ENCODE measurements around the gene SLC4A1. TPM values are rescaled to one million over a fixed set of nuclear protein-coding genes. Genes with fewer than 3 reads are reported as not detected.

Gene SLC4A1
- total RNA-seq, 1 donor from 2014 or later: not detected

DNA sequence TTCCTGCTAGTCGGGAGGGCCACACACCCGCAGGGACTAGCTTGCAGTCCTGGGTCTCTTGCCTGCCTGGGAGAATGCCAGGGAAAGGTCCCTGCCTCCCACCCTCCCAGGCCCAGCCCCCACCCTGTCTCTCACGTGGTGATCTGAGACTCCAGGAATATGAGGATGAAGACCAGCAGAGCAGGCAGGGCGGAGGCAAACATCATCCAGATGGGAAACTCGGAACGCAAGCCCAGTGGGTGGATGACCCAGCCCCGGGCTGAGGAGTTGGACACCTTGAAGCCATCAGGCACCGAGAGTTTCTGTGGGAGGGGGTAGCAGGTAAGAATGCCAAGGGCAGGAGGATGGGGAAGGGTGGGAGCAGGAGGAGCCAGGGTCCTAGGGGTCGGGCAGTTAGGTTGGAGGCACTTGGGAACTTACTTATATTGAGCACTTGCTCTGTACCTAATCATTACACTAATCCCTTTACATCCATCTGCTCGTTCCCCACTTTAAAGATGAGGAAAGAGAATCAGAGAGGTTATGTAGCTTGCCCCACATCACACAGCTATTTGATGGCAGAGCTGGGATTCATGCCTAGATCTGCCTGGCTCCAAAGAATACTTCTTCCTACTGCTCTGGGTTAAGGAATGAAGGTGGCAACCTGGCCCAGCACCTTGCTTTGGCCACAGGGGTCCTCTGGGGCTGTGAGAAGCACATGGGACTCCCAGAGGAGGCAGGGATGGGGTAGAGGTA, 13.4 kb downstream of the SLC4A1 start:
- no peaks in the 10 kb centered on the region for H3K9me3 Mint-ChIP-seq (ENCODE audit: unreplicated experiment)
- H3K4me3 Mint-ChIP-seq (ENCODE audit: unreplicated experiment): no peak overlapping the region
- peaks cover 3% of the 10 kb centered on the region for H3K36me3 Mint-ChIP-seq (ENCODE audit: low read depth, unreplicated experiment)
- no peaks in the 10 kb centered on the region for H3K4me1 Mint-ChIP-seq (ENCODE audit: unreplicated experiment)
- TF ChIP-seq, protein P1, sequence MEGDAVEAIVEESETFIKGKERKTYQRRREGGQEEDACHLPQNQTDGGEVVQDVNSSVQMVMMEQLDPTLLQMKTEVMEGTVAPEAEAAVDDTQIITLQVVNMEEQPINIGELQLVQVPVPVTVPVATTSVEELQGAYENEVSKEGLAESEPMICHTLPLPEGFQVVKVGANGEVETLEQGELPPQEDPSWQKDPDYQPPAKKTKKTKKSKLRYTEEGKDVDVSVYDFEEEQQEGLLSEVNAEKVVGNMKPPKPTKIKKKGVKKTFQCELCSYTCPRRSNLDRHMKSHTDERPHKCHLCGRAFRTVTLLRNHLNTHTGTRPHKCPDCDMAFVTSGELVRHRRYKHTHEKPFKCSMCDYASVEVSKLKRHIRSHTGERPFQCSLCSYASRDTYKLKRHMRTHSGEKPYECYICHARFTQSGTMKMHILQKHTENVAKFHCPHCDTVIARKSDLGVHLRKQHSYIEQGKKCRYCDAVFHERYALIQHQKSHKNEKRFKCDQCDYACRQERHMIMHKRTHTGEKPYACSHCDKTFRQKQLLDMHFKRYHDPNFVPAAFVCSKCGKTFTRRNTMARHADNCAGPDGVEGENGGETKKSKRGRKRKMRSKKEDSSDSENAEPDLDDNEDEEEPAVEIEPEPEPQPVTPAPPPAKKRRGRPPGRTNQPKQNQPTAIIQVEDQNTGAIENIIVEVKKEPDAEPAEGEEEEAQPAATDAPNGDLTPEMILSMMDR (IDR thresholded peaks at IDR 0.05; ENCODE audit: unreplicated experiment): no peak
- H3K27ac Mint-ChIP-seq (ENCODE audit: unreplicated experiment): no peak overlapping the region
- DNase-seq (ENCODE audit: low spot score): no peak
- peaks cover 11% of the 10 kb centered on the region for H3K27me3 Mint-ChIP-seq (ENCODE audit: unreplicated experiment)

- Mint-ChIP-seq H3K27me3 (ENCODE audit: unreplicated experiment) (peaks cover 11% of the 10 kb centered on the region), H3K4me1 (ENCODE audit: unreplicated experiment) (no peaks in the 10 kb centered on the region), H3K27ac (ENCODE audit: unreplicated experiment) (no peak overlapping the region), H3K4me3 (ENCODE audit: unreplicated experiment) (no peak overlapping the region), H3K36me3 (ENCODE audit: low read depth, unreplicated experiment) (peaks cover 3% of the 10 kb centered on the region), H3K9me3 (ENCODE audit: unreplicated experiment) (no peaks in the 10 kb centered on the region)
- TF ChIP-seq, protein P1 (IDR thresholded peaks at IDR 0.05; ENCODE audit: unreplicated experiment): no peak
- no peak for DNase-seq (ENCODE audit: low spot score)
These were observed 14.9 kb downstream of the SLC4A1 start for GRCh38 chr17:44253006-44253405.

DNA sequence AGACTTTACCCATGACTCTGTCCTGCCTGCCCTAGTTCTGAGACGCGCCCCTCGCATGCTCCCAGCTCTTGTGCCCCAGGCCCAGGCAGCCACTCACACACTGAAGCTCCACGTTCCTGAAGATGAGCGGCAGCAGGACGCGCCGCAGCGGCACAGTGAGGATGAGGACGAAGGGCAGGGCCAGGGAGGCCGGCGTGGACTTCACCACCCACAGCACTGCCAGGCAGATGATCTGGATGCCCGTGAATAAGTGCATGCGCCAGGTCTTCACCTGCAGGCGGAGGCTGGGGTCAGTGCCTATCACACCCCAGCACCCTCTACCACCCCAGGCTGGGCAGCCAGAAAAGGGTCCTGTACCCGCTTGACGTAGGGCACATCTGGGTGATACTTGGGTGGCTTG, 16.9 kb downstream of the SLC4A1 start:
- Mint-ChIP-seq H3K4me1 (ENCODE audit: unreplicated experiment) (peaks cover 17% of the 10 kb centered on the region), H3K4me3 (ENCODE audit: unreplicated experiment) (no peak overlapping the region), H3K27me3 (ENCODE audit: unreplicated experiment) (peaks cover 8% of the 10 kb centered on the region), H3K36me3 (ENCODE audit: low read depth, unreplicated experiment) (peaks cover 3% of the 10 kb centered on the region), H3K27ac (ENCODE audit: unreplicated experiment) (no peak overlapping the region), H3K9me3 (ENCODE audit: unreplicated experiment) (no peaks in the 10 kb centered on the region)
- TF ChIP-seq, protein P1 (IDR thresholded peaks at IDR 0.05; ENCODE audit: unreplicated experiment): no peak
- no peak for DNase-seq (ENCODE audit: low spot score)

DNA sequence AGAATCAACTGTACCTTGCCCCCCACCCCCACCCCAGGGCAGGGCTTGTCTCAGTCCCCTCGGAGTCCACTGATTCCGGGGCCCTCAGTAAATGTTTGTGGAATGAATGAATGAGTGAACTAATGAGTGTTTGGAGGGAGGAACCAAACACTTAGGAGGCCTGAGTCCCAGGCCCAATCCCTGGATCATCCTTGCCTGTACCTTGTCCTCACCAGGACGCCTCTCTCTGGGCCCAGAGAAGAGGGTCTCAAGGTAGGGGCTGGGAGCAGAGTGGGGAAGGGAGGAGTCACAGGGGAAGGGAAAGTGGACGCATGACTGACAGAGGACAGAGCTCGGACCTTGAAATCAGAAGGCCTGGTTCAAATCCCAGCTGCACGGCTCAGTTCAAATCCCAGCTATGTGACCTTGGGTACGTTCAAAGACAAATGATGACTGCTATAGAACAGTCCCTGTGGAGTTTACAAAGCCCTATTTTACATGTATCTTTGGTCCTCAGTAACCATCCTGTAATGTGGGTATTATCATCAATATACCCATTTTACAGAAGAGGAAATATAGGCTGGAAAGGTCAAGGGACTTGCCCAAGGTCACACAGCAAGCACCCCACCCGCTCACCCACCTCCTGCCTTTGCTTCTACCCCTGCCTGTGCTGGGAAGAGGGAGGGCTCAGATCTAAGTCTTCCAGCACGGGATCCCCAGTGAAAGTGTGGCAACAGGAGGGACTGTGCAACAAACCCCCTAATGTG, 18.3 kb downstream of the SLC4A1 start:
- peaks cover 21% of the 10 kb centered on the region for H3K4me1 Mint-ChIP-seq (ENCODE audit: unreplicated experiment)
- H3K9me3 Mint-ChIP-seq (ENCODE audit: unreplicated experiment): no peaks in the 10 kb centered on the region
- H3K4me3 Mint-ChIP-seq (ENCODE audit: unreplicated experiment): no peak overlapping the region
- H3K36me3 Mint-ChIP-seq (ENCODE audit: low read depth, unreplicated experiment): no peaks in the 10 kb centered on the region
- no peak overlapping the region for H3K27ac Mint-ChIP-seq (ENCODE audit: unreplicated experiment)
- TF ChIP-seq, protein P1 (IDR thresholded peaks at IDR 0.05; ENCODE audit: unreplicated experiment): no peak
- DNase-seq (ENCODE audit: low spot score): no peak
- peaks cover 6% of the 10 kb centered on the region for H3K27me3 Mint-ChIP-seq (ENCODE audit: unreplicated experiment)

Measured in endothelial cell (in vitro differentiated cells).